ENCODE measurements around the gene TTC31.

Gene TTC31

DNA sequence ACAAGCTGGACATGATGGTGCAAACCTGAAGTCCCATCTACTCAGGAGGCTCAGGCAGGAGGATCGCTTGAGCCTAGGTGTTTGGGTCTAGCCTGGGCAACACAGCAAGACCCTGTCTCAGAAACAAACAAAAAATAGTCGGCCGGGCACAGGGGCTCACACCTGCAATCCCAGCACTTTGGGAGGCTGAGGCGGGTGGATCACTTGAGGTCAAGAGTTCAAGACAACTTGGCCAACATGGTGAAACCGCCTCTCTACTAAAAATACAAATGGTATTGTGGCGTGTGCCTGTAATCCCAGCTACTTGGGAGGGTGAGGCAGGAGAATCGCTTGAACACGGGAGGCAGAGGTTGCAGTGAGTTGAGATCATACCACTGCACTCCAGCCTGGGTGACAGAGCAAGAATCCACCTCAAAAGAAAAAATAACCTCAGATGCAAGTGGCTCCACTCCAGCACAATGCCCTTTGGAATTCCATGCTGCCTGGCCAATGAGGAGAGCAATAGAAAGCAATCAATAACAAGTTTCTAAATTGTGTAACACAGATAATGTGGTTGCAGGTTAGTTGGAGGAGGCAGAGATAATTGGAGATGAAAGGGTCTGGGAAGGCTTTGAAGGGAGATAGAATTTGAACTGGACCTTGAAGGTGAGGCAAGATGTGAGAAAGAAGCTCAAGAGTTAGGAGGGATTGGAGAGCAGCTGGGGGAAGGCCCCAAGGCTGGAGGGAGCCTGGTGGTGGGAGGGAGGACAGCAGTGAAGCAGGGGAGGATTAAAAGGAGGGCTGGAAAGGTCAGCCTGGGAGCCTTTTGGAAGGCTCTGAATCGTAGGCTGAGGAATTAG is 6.0 kb downstream of the TTC31 start:
- no peak for DNase-seq

GRCh38 chr2:74489906-74490305 is 7.0 kb downstream of the TTC31 start:
- no peak for DNase-seq

GRCh38 chr2:74491648-74492544 is 9.0 kb downstream of the TTC31 start:
- DNase-seq = no peak

GRCh38 chr2:74493546-74493945 is 10.7 kb downstream of the TTC31 start:
- no peak for DNase-seq

DNA sequence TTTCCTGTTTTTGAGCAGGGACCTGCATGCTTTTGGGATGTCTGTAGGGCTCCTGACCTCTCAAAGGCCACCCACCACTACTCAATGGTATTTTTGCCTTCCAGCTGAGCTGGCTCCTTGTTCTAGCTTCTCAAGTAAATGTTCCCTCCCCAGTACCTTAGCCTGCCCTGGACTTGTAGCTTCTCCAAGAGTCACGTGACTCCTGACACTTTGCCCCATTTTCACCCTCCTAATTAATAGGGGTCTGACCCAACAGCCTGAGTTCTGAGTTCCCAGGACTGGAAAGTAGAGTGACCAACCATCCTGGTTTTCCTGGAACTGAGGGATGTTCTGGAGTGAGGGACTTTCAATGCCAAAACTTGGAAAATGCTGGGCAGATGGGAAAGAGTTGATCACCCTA is 12.6 kb downstream of the TTC31 start:
- no peak for DNase-seq

DNA sequence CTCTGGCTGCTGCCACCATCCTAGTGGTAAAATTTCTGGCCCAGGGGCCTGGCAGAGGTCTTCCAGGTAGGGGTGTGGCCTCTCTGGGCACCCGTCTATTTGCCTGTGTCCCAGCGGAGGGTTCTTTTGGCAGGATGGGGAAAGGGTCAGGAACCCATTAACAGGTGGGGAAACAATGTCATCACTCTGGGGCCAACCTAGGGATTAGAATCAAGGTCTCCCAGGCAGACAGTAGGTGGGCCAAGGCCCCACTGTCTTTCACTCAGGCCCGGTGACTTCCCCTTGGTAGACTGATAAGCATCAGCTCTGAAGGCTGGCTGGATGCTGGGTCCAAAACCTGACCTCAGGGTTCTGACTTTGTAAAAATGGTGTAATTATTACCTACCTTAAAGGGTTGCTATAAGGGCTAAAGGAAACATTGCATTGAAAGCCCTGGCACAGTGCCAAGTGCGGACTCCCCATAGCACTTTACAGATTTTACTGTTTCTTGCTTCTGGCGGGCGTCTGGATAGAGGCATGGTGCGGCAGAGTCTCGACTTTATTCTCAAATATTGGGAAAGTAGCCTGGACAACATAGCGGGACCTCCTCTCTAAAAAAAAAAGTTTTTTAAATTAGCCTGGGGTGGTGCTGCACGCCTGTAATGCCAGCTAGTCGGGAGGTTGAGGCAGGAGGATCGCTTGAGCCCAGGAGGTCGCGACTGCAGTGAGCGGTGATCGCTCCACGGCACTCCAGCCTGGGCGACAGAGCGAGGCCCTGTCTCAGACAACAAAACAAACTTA is 14.3 kb downstream of the TTC31 start:
- DNase-seq = no peak

GRCh38 chr2:74497777-74498499 is 15.1 kb downstream of the TTC31 start:
- DNase-seq = no peak

DNA sequence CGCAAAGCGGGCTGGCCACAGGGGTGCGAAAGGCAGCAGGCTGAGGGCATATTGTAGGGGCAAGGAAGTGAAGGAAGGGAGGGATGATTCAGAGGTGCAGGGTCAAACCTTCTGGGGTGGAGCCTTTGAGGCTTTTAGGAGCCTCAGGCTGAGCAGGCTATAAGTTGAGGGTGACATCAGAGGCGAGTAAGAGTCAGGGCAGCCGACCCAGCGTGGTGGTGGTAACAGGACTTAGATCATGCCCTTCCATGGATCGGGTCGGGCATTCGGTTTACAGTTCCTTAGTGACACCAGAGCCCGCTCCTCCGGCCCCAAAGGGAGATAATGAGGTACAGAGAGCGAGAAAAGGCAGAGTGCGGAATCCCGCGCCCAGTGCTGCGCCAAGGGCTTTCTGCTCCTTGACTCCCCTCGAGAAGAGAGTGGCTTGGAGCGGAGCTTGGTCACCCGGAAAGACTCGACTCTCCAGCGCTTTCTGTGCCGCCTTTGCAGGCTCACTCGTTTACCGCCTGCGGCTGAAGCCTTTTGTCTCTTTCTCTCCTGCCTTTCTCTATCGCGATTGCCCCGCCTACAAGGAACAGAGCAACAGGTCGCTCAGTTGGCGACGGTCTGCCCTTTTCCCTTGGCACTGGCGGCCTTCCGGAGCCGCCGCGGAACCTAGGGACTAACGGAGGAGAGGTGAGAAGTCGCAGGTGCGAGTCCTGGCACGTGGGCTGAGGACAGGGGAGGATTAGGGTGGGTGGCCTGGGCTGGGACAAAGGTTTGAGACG is 15.8 kb downstream of the TTC31 start:
- DNase-seq = no peak

- DNase-seq = no peak
Measured at GRCh38 chr2:74499267-74499939, 16.5 kb downstream of the TTC31 start, which contains the start of gene LBX2. Gene LBX2 (minus strand): TSS chr2:74499603. CDS start chr2:74499537, 66 bp downstream.

DNA sequence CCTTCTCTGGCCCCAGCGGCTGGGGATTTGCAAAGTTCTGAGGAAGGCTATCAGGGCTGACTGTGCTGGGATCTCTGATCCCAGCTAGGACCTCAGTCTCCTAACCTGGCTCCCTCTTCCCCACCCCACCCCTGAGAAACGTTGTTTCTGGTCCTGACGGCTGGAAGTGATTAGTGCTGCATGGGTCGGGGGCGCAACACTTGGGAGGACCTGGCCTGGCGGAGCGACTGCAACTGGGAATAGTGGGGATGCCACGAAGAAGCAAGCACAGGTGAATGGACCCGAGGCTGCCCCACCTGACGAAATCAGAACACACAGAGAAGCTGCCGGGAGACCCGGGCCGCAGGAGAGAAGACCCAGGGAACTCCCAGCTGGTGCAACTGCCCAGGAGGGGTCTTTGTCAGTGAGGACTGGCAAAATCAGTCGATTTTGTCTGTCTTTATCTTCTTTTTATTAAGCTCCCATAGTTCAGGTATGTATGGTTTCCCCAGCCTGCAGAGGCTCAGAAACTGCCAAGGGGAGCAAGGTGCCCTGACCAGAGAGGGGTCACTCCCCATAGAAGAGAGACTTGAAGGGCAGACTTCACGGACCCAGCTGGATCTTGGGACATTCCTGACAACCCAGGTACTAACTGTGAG is 17.2 kb downstream of the TTC31 start:
- no peak for DNase-seq

GRCh38 chr2:74500578-74500946 is 17.7 kb downstream of the TTC31 start:
- no peak for DNase-seq

- no peak for DNase-seq
Measured at GRCh38 chr2:74501335-74502071, 18.6 kb downstream of the TTC31 start.

GRCh38 chr2:74502147-74502719 is 19.4 kb downstream of the TTC31 start:
- no peak for DNase-seq

GRCh38 chr2:74502720-74503505 is 20.0 kb downstream of the TTC31 start:
- no peak for DNase-seq

GRCh38 chr2:74503506-74504475 is 20.9 kb downstream of the TTC31 start:
- no peak for DNase-seq

DNA sequence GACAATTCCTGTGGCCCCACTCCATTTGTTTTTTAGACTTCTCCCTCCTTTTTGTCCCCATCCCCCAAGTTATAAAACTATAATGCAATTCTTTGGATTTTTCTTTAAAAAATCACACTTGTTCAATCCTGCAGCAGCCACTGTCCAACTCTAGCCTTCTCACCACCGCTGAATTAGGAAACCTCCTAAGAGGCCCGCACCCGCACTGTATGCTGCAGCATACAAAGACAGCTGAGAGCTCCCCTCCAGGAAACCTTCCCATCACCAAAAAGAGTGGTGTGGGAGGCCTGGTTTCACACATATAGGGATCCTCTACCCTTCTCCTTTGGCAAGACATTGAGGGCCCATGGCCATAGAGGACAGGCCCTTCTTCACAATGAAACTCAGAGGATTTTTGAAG is 21.7 kb downstream of the TTC31 start:
- no peak for DNase-seq
